Mesodermal cell (in vitro differentiated cells): Measurements from ENCODE around the gene CCDC171.
"Not testable (repeated sequence)": the region's sequence is repeated elsewhere in the genome, so short reads cannot be mapped to it uniquely, and the experiment has no call there.

Experiments
- H3K27ac ChIP-seq: 2 replicates; pipeline ENCODE4 v1.7.0; 2013; ENCODE audit warnings: mild to moderate bottlenecking, low read depth, low read length, moderate library complexity; ENCODE audit not compliant: severe bottlenecking
- H3K36me3 ChIP-seq: 2 replicates; pipeline ENCODE4 v1.7.1; 2013; ENCODE audit warnings: mild to moderate bottlenecking, low read length, moderate library complexity; ENCODE audit not compliant: control insufficient read depth, insufficient read depth
- H3K4me1 ChIP-seq: one replicate; pipeline ENCODE4 v1.7.1; 2013; ENCODE audit warnings: mild to moderate bottlenecking, low read length; ENCODE audit not compliant: insufficient read depth, control insufficient read depth, poor library complexity, severe bottlenecking
- H3K4me3 ChIP-seq: 2 replicates; pipeline ENCODE4 v1.7.0; 2013; ENCODE audit warnings: low read length, control low read depth, mild to moderate bottlenecking; ENCODE audit not compliant: insufficient read depth, poor library complexity, severe bottlenecking; ENCODE audit errors: extremely low read depth
- H3K9me3 ChIP-seq: 2 replicates; pipeline ENCODE4 v1.7.1; 2013; ENCODE audit warnings: mild to moderate bottlenecking, low read length, moderate library complexity; ENCODE audit not compliant: control insufficient read depth
- WGBS, 2 experiments: methylation state at CpG; one replicate each; pipeline ENCODE4 v1.1.5; 2013; ENCODE audit warnings: missing lambda C conversion rate in 2 of 2; ENCODE audit not compliant: insufficient coverage in 2 of 2; 5-methylcytosine and 5-hydroxymethylcytosine counted together

The CCDC171 gene

GRCh38 chr9:15755660-15756059 lies 202.8 kb downstream of the CCDC171 start:
- Histone ChIP-seq H3K27ac (no peak overlapping the region), H3K4me1 (no peaks in the 10 kb centered on the region), H3K4me3 (no peak overlapping the region), H3K9me3 (no peaks in the 10 kb centered on the region), H3K36me3 (no peaks in the 10 kb centered on the region)

- Histone ChIP-seq H3K4me1 (no peaks in the 10 kb centered on the region), H3K9me3 (no peaks in the 10 kb centered on the region), H3K36me3 (no peaks in the 10 kb centered on the region), H3K4me3 (no peak overlapping the region), H3K27ac (no peak overlapping the region)
- no CpG with 5 or more reads among the region's 2 CpGs for WGBS, 2 experiments
Measured at GRCh38 chr9:15761551-15761950, 208.7 kb downstream of the CCDC171 start.

- no peak overlapping the region for H3K4me3 ChIP-seq
- no peaks in the 10 kb centered on the region for H3K36me3 ChIP-seq
- 100% methylated on average over 1 of the region's 1 CpG for WGBS, 2 experiments
- H3K9me3 ChIP-seq, result no peaks in the 10 kb centered on the region
- no peaks in the 10 kb centered on the region for H3K4me1 ChIP-seq
- no peak overlapping the region for H3K27ac ChIP-seq
Measured at GRCh38 chr9:15763371-15763770, 210.5 kb downstream of the CCDC171 start.

GRCh38 chr9:15764131-15764530 lies 211.3 kb downstream of the CCDC171 start:
- WGBS, 2 experiments, result 82 to 83% methylated on average over 2 of the region's 2 CpGs
- Histone ChIP-seq H3K36me3 (no peaks in the 10 kb centered on the region), H3K4me1 (no peaks in the 10 kb centered on the region)

GRCh38 chr9:15769547-15769946 lies 216.7 kb downstream of the CCDC171 start:
- H3K4me3 ChIP-seq, result no peak overlapping the region
- 93% methylated on average over 3 of the region's 5 CpGs; no CpG with 5 or more reads in 1 of the 2 experiments for WGBS, 2 experiments
- no peaks in the 10 kb centered on the region for H3K4me1 ChIP-seq
- H3K9me3 ChIP-seq, result no peaks in the 10 kb centered on the region
- no peak overlapping the region for H3K27ac ChIP-seq
- no peaks in the 10 kb centered on the region for H3K36me3 ChIP-seq

More at GRCh38 chr9:15764131-15764530, 211.3 kb downstream of the CCDC171 start:
- no peaks in the 10 kb centered on the region for H3K9me3 ChIP-seq
- H3K27ac ChIP-seq, result no peak overlapping the region
- no peak overlapping the region for H3K4me3 ChIP-seq

GRCh38 chr9:15778861-15779260 lies 226.0 kb downstream of the CCDC171 start:
- Histone ChIP-seq H3K36me3 (no peaks in the 10 kb centered on the region), H3K27ac (no peak overlapping the region), H3K9me3 (no peaks in the 10 kb centered on the region), H3K4me3 (no peak overlapping the region), H3K4me1 (no peaks in the 10 kb centered on the region)
- 96% methylated on average over 4 of the region's 5 CpGs; no CpG with 5 or more reads in 1 of the 2 experiments for WGBS, 2 experiments

GRCh38 chr9:15782106-15782505 lies 229.3 kb downstream of the CCDC171 start:
- H3K4me1 ChIP-seq, result no peaks in the 10 kb centered on the region
- H3K9me3 ChIP-seq, result no peaks in the 10 kb centered on the region
- H3K27ac ChIP-seq, result no peak overlapping the region
- H3K4me3 ChIP-seq, result no peak overlapping the region
- H3K36me3 ChIP-seq, result no peaks in the 10 kb centered on the region
- 87 to 100% methylated on average over 2 to 3 of the region's 5 CpGs for WGBS, 2 experiments

- no peaks in the 10 kb centered on the region for H3K4me1 ChIP-seq
- no peak overlapping the region for H3K27ac ChIP-seq
- H3K9me3 ChIP-seq, result no peaks in the 10 kb centered on the region
- H3K4me3 ChIP-seq, result no peak overlapping the region
- H3K36me3 ChIP-seq, result no peaks in the 10 kb centered on the region
Measured at GRCh38 chr9:15785584-15785983, 232.7 kb downstream of the CCDC171 start.

- Histone ChIP-seq H3K4me3 (no peak overlapping the region), H3K9me3 (no peaks in the 10 kb centered on the region), H3K4me1 (no peaks in the 10 kb centered on the region), H3K27ac (no peak overlapping the region), H3K36me3 (no peaks in the 10 kb centered on the region)
- 84 to 95% methylated on average over 3 of the region's 3 CpGs for WGBS, 2 experiments
Measured at GRCh38 chr9:15786616-15787015, 233.8 kb downstream of the CCDC171 start.

- H3K4me3 ChIP-seq, H3K36me3 ChIP-seq, H3K4me1 ChIP-seq, H3K9me3 ChIP-seq, H3K27ac ChIP-seq: not testable (repeated sequence)
- WGBS, 2 experiments, result 90 to 99% methylated on average over 17 to 25 of the region's 34 CpGs
Measured at GRCh38 chr9:15810219-15810899, 257.5 kb downstream of the CCDC171 start.

- no peaks in the 10 kb centered on the region for H3K9me3 ChIP-seq
- no peak overlapping the region for H3K4me3 ChIP-seq
- 78 to 100% methylated on average over 1 to 2 of the region's 2 CpGs for WGBS, 2 experiments
- H3K36me3 ChIP-seq, result no peaks in the 10 kb centered on the region
- no peak overlapping the region for H3K27ac ChIP-seq
- H3K4me1 ChIP-seq, result no peaks in the 10 kb centered on the region
Measured at GRCh38 chr9:15813076-15813475, 260.2 kb downstream of the CCDC171 start.
